Mesenchymal stem cell (in vitro differentiated cells and primary cell): ENCODE results near the gene CHEK1.

Source experiments
- DNase-seq: peaks from one replicate; pipeline ENCODE4 v3.0.0-alpha.2; 2013
- H2AFZ ChIP-seq: one replicate; pipeline ENCODE4 v1.6.1; 2013; ENCODE audit warnings: low read depth, mild to moderate bottlenecking, control low read depth, inconsistent platforms, low read length, moderate library complexity
- H2AK5ac ChIP-seq: 2 replicates; pipeline ENCODE4 v1.6.1; 2013; ENCODE audit warnings: low read length, moderate library complexity, mild to moderate bottlenecking, inconsistent platforms; ENCODE audit not compliant: severe bottlenecking
- H2BK120ac ChIP-seq: one replicate; pipeline ENCODE4 v1.6.1; 2013; ENCODE audit warnings: low read depth, mild to moderate bottlenecking, inconsistent platforms, low read length, moderate library complexity
- H2BK12ac ChIP-seq, 2 experiments: one replicate each; pipeline ENCODE4 v1.6.1; 2013; ENCODE audit warnings: inconsistent platforms in 2 of 2, low read length in 2 of 2, mild to moderate bottlenecking in 2 of 2, moderate library complexity in 2 of 2, control low read depth in 1 of 2
- H2BK15ac ChIP-seq: one replicate; pipeline ENCODE4 v1.6.1; 2013; ENCODE audit warnings: mild to moderate bottlenecking, low read depth, inconsistent platforms; ENCODE audit not compliant: poor library complexity, severe bottlenecking
- H2BK5ac ChIP-seq: 2 replicates; pipeline ENCODE4 v1.6.1; 2013; ENCODE audit warnings: low read depth, mild to moderate bottlenecking, low read length, control low read depth, inconsistent platforms; ENCODE audit not compliant: poor library complexity, severe bottlenecking
- H3K14ac ChIP-seq, 2 experiments: one replicate each; pipeline ENCODE4 v1.6.1; 2013; ENCODE audit warnings: inconsistent platforms in 2 of 2, low read length in 2 of 2, control low read depth in 1 of 2, mild to moderate bottlenecking in 1 of 2, moderate library complexity in 1 of 2
- H3K18ac ChIP-seq, 2 experiments: one replicate each; pipeline ENCODE4 v1.6.1; 2013; ENCODE audit warnings: inconsistent platforms in 2 of 2, low read length in 2 of 2, control low read depth in 1 of 2, low read depth in 1 of 2, mild to moderate bottlenecking in 1 of 2
- H3K23ac ChIP-seq, 2 experiments: one replicate each; pipeline ENCODE4 v1.6.1; 2013; ENCODE audit warnings: inconsistent platforms in 2 of 2, low read length in 2 of 2, mild to moderate bottlenecking in 2 of 2, moderate library complexity in 2 of 2, control low read depth in 1 of 2
- H3K27ac ChIP-seq: 2 replicates; pipeline ENCODE4 v1.5.1; 2013; ENCODE audit warnings: mild to moderate bottlenecking, moderate library complexity, low read length, control low read depth, inconsistent platforms; ENCODE audit not compliant: poor library complexity, severe bottlenecking
- H3K27me3 ChIP-seq, 2 experiments: 2 replicates each; pipeline versions ENCODE4 v1.6.1 to v1.7.0; 2013; ENCODE audit warnings: low read length in 2 of 2, mild to moderate bottlenecking in 2 of 2, moderate library complexity in 2 of 2, control low read depth in 1 of 2, inconsistent platforms in 1 of 2; ENCODE audit not compliant: control insufficient read depth in 1 of 2, insufficient read depth in 1 of 2
- H3K36me3 ChIP-seq, 2 experiments: 2 replicates each; pipeline versions ENCODE4 v1.6.1 to v1.7.0; 2013; ENCODE audit warnings: low read length in 2 of 2, control low read depth in 1 of 2, inconsistent platforms in 1 of 2, low read depth in 1 of 2, mild to moderate bottlenecking in 1 of 2; ENCODE audit not compliant: insufficient read depth in 2 of 2, control insufficient read depth in 1 of 2
- H3K4ac ChIP-seq, 2 experiments: one replicate each; pipeline ENCODE4 v1.6.1; 2013; ENCODE audit warnings: inconsistent platforms in 2 of 2, low read length in 2 of 2, mild to moderate bottlenecking in 2 of 2, moderate library complexity in 2 of 2, control low read depth in 1 of 2, low read depth in 1 of 2
- H3K4me1 ChIP-seq: 2 replicates; pipeline ENCODE4 v1.6.1; 2013; ENCODE audit warnings: low read depth, low read length, control low read depth; ENCODE audit not compliant: control insufficient read depth, insufficient read depth
- H3K4me2 ChIP-seq: 2 replicates; pipeline ENCODE4 v1.6.1; 2013; ENCODE audit warnings: low read length, mild to moderate bottlenecking, inconsistent platforms; ENCODE audit not compliant: poor library complexity, severe bottlenecking
- H3K4me3 ChIP-seq, 2 experiments: 2 replicates each; pipeline versions ENCODE4 v1.5.1 to v1.7.0; 2013; ENCODE audit warnings: low read length in 2 of 2, mild to moderate bottlenecking in 2 of 2, control low read depth in 1 of 2, low read depth in 1 of 2; ENCODE audit not compliant: insufficient read depth in 1 of 2
- H3K79me1 ChIP-seq: replicated peaks from 2 replicates; pipeline ENCODE4 v1.6.1; 2013; ENCODE audit warnings: mild to moderate bottlenecking, control low read depth, low read length, inconsistent platforms; ENCODE audit not compliant: poor library complexity, severe bottlenecking
- H3K9ac ChIP-seq: 2 replicates; pipeline ENCODE4 v1.7.0; 2013; ENCODE audit warnings: mild to moderate bottlenecking, low read length, moderate library complexity
- H3K9me3 ChIP-seq: 2 replicates; pipeline ENCODE4 v1.7.0; 2013; ENCODE audit warnings: mild to moderate bottlenecking, low read length; ENCODE audit not compliant: control insufficient read depth
- H4K8ac ChIP-seq: one replicate; pipeline ENCODE4 v1.6.1; 2013; ENCODE audit warnings: inconsistent platforms, mild to moderate bottlenecking, low read length, moderate library complexity
- H4K91ac ChIP-seq: one replicate; pipeline ENCODE4 v1.6.1; 2013; ENCODE audit warnings: mild to moderate bottlenecking, low read length, inconsistent platforms
- WGBS: methylation state at CpG from one replicate; pipeline ENCODE4 v1.1.7; 2013; ENCODE audit warnings: mixed read lengths; 5-methylcytosine and 5-hydroxymethylcytosine counted together

The CHEK1 gene

GRCh38 chr11:125583496-125583895 lies 41.5 kb upstream of the CHEK1 start:
- whole genome bisulfite sequencing, result 96% methylated on average over 11 of the region's 11 CpGs

GRCh38 chr11:125585487-125585886 lies 39.5 kb upstream of the CHEK1 start:
- Histone ChIP-seq H3K79me1 (no peaks in the 10 kb centered on the region), H3K36me3 (peaks cover 14 to 42% of the 10 kb centered on the region in 2 experiments), H2BK15ac (no peak overlapping the region), H3K9ac (no peak overlapping the region), H3K23ac (no peak overlapping the region), H2BK120ac (no peak overlapping the region), H2BK5ac (no peak overlapping the region), H4K8ac (no peak overlapping the region), H3K4me3 (no peak overlapping the region), H3K27ac (no peak overlapping the region), H2BK12ac (no peak overlapping the region), H3K4ac (no peak overlapping the region), H3K14ac (no peak overlapping the region), H3K4me2 (no peak overlapping the region), H2AFZ (no peak overlapping the region), H3K18ac (no peak overlapping the region), H2AK5ac (no peak overlapping the region), H3K9me3 (no peaks in the 10 kb centered on the region), H4K91ac (no peak overlapping the region), H3K27me3 (no peaks in the 10 kb centered on the region), H3K4me1 (peaks cover 3% of the 10 kb centered on the region)
- no peak for DNase-seq
- 92% methylated on average over 1 of the region's 1 CpG for WGBS

More at GRCh38 chr11:125583496-125583895, 41.5 kb upstream of the CHEK1 start:
- H3K4me3 ChIP-seq, result no peak overlapping the region
- no peak overlapping the region for H4K91ac ChIP-seq
- H3K27me3 ChIP-seq, result no peaks in the 10 kb centered on the region
- no peak overlapping the region for H3K23ac ChIP-seq
- H3K79me1 ChIP-seq, result peaks cover 4% of the 10 kb centered on the region
- no peaks in the 10 kb centered on the region for H3K9me3 ChIP-seq
- no peak overlapping the region for H4K8ac ChIP-seq
- H2BK15ac ChIP-seq, result no peak overlapping the region
- H2BK12ac ChIP-seq, result no peak overlapping the region
- H3K4ac ChIP-seq, result no peak overlapping the region
- H2BK5ac ChIP-seq, result no peak overlapping the region
- DNase-seq, result no peak
- peaks cover 3% of the 10 kb centered on the region for H3K4me1 ChIP-seq
- H2BK120ac ChIP-seq, result no peak overlapping the region
- H3K18ac ChIP-seq, result no peak overlapping the region
- H3K9ac ChIP-seq, result no peak overlapping the region
- no peak overlapping the region for H3K14ac ChIP-seq
- no peak overlapping the region for H3K4me2 ChIP-seq
- peaks cover 25 to 61% of the 10 kb centered on the region in 2 experiments for H3K36me3 ChIP-seq
- no peak overlapping the region for H2AK5ac ChIP-seq
- H3K27ac ChIP-seq, result no peak overlapping the region
- H2AFZ ChIP-seq, result no peak overlapping the region

GRCh38 chr11:125586623-125587022 lies 38.3 kb upstream of the CHEK1 start:
- H3K4me3 ChIP-seq, result no peak overlapping the region
- H3K4me2 ChIP-seq, result no peak overlapping the region
- H2BK15ac ChIP-seq, result no peak overlapping the region
- no peak overlapping the region for H3K23ac ChIP-seq
- WGBS, result 100% methylated on average over 1 of the region's 3 CpGs
- peaks cover 3% of the 10 kb centered on the region for H3K4me1 ChIP-seq
- H3K18ac ChIP-seq, result no peak overlapping the region
- H2BK5ac ChIP-seq, result no peak overlapping the region
- peaks cover 12 to 34% of the 10 kb centered on the region in 2 experiments for H3K36me3 ChIP-seq
- H3K79me1 ChIP-seq, result no peaks in the 10 kb centered on the region
- no peak overlapping the region for H3K4ac ChIP-seq
- no peak overlapping the region for H3K9ac ChIP-seq
- no peak overlapping the region for H4K91ac ChIP-seq
- H3K9me3 ChIP-seq, result no peaks in the 10 kb centered on the region
- H3K14ac ChIP-seq, result no peak overlapping the region
- H3K27ac ChIP-seq, result no peak overlapping the region
- H4K8ac ChIP-seq, result no peak overlapping the region
- no peaks in the 10 kb centered on the region for H3K27me3 ChIP-seq
- H2AK5ac ChIP-seq, result no peak overlapping the region
- no peak for DNase-seq
- H2AFZ ChIP-seq, result no peak overlapping the region
- H2BK12ac ChIP-seq, result no peak overlapping the region
- no peak overlapping the region for H2BK120ac ChIP-seq

- no peak overlapping the region for H3K14ac ChIP-seq
- H2BK12ac ChIP-seq, result no peak overlapping the region
- H2BK5ac ChIP-seq, result no peak overlapping the region
- no peak overlapping the region for H3K4me2 ChIP-seq
- H3K27ac ChIP-seq, result no peak overlapping the region
- H4K91ac ChIP-seq, result no peak overlapping the region
- H2AFZ ChIP-seq, result no peak overlapping the region
- H3K9ac ChIP-seq, result no peak overlapping the region
- no peaks in the 10 kb centered on the region for H3K9me3 ChIP-seq
- no peak overlapping the region for H2BK120ac ChIP-seq
- no peak overlapping the region for H3K4ac ChIP-seq
- no peak overlapping the region for H3K18ac ChIP-seq
- H2AK5ac ChIP-seq, result no peak overlapping the region
- peaks cover 3% of the 10 kb centered on the region for H3K4me1 ChIP-seq
- no peak overlapping the region for H2BK15ac ChIP-seq
- WGBS, result 95% methylated on average over 1 of the region's 1 CpG
- H3K27me3 ChIP-seq, result no peaks in the 10 kb centered on the region
- no peak overlapping the region for H3K23ac ChIP-seq
- no peak overlapping the region for H3K4me3 ChIP-seq
- no peak overlapping the region for H4K8ac ChIP-seq
- peaks cover 8 to 26% of the 10 kb centered on the region in 2 experiments for H3K36me3 ChIP-seq
- DNase-seq, result no peak
- peaks cover 3% of the 10 kb centered on the region for H3K79me1 ChIP-seq
These were observed 37.5 kb upstream of the CHEK1 start for GRCh38 chr11:125587480-125587879.
